HG02610 (cell line): ENCODE data around the gene TGFBR3L.
"Not testable (repeated sequence)": the region's sequence is repeated elsewhere in the genome, so short reads cannot be mapped to it uniquely, and the experiment has no call there.

Experiments used
- ATAC-seq: cut with Tn5 transposase; IDR thresholded peaks from one replicate; pipeline ENCODE4 v1.9.1; 2021; ENCODE audit warnings: mild to moderate bottlenecking, moderate library complexity; ENCODE audit not compliant: unreplicated experiment

The TGFBR3L gene

GRCh38 chr19:7879111-7879807 lies 35.4 kb upstream of the TGFBR3L start:
- ATAC-seq = no peak

- ATAC-seq = no peak
Measured at GRCh38 chr19:7879836-7880235, 34.8 kb upstream of the TGFBR3L start.

DNA sequence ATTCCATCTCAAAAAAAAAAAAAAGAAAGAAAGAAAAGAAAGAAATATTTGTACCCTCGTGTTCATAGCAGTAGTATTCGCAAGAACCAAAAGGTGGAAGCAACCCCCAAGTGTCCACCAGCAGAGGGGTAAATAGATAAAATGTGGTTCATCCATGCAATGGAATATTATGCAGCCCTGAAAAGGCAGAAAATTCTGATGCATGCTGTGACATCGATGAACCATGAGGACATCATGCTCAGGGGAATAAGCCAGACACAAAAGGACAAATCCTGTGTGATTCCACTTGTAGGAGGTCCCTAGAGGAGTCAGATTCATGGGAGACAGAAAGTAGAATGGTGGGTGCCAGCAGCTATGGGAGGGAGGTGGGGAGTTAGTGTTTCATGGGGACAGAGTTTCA lies 32.7 kb upstream of the TGFBR3L start:
- ATAC-seq = no peak

- no peak for ATAC-seq
Measured at GRCh38 chr19:7883105-7883504, 31.5 kb upstream of the TGFBR3L start.

- ATAC-seq = no peak
Measured at GRCh38 chr19:7883796-7884570, 30.6 kb upstream of the TGFBR3L start.

- no peak for ATAC-seq
Measured at GRCh38 chr19:7885818-7886217, 28.8 kb upstream of the TGFBR3L start.

GRCh38 chr19:7887408-7888144 lies 27.1 kb upstream of the TGFBR3L start:
- no peak for ATAC-seq

DNA sequence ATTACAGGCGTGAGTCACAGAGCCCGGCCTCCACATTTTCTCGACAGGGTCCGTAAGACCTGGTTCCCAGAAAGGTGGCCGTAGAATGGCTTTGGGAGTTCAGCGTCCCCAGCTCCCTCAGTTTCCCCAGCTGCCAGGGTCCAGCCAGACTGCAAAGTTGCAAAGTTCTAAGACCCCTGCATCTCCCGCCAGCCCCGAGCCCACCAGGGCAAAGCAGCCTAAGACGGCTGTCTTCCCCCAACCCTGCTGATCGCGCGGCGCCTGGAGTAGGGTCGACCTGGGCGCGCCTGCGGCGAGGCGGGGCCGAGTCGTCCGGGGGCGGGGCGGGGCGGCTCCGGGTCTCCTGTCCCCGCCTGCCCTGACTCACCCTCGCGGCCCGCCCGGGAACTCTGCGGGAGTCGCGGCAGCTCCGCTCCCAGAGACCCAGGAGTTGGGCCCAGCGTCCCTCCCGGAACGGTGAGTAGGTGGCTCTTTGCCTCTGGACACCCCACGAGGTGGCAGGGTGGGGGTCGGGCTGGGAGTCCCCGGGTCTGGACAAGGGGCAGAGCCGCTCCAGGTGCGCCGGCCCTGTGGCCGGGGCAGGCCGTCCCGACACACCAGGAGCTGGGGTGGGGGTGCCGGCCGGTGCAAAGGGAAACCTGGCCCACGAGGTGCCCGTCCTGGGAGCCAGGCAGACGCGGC lies 26.3 kb upstream of the TGFBR3L start, which contains the start of gene LRRC8E:
Gene LRRC8E (plus strand): TSS at position 366 of the 681 bp plus-strand sequence. CDS start 7,094 bp downstream, outside the sequence.
- ATAC-seq = no peak

- no peak for ATAC-seq
Measured at GRCh38 chr19:7888826-7889217, 25.8 kb upstream of the TGFBR3L start.

- not testable (repeated sequence) for ATAC-seq
Measured at GRCh38 chr19:7893362-7894101, 21.1 kb upstream of the TGFBR3L start.

DNA sequence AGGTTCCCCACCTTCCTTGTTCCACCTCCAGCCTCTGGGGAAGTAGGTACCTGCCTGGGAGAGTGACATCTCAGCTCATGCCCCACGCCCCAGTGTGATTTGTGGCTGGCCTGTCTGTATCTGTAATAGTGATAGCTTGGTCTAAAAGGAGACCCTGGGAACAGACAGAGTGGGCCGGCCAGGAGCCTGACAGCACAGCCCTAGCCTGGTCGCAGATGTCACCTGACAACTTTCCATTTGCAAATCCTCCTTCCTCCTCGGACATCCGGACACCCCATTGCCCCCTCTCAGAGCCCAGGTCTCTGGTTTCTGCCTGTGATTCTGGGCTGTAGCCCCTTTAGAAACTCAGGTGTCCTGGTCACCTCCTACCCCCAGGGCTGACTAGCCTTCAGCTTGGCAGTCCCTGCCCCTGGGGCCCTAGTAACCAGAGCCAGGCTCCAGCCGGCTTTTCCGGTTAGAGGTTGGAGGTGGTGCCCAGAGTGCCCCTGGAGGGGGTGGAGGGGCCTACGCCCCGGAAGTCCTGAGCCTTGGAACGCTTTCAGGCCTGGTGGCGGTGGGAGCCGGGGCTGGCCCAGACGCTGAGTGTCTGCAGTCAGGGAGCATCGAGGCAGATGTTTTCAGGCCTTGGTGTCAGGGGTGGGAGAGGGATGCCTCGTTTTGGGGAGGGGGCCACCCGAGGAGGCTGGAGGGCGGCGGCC lies 19.9 kb upstream of the TGFBR3L start:
- no peak for ATAC-seq

DNA sequence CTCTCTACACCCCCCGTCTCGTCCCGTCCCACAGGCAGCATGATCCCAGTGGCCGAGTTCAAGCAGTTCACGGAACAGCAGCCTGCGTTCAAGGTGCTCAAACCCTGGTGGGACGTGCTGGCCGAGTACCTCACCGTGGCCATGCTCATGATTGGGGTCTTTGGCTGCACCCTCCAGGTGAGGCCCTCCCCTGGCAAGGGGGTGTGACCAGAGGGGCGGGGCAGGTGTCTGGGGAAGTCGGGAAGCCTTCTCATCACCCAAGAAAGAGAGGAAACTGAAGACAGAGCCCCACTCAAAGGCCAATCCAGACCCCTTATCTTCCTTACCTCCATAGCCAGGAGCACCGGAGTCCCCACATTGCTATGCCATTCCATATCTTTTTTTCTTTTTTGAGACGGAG lies 19.1 kb upstream of the TGFBR3L start:
- ATAC-seq = no peak

GRCh38 chr19:7897292-7897691 lies 17.3 kb upstream of the TGFBR3L start:
- no peak for ATAC-seq

- ATAC-seq = no peak
Measured at GRCh38 chr19:7898967-7899366, 15.7 kb upstream of the TGFBR3L start.

GRCh38 chr19:7899751-7900378 lies 14.8 kb upstream of the TGFBR3L start:
- no peak for ATAC-seq

DNA sequence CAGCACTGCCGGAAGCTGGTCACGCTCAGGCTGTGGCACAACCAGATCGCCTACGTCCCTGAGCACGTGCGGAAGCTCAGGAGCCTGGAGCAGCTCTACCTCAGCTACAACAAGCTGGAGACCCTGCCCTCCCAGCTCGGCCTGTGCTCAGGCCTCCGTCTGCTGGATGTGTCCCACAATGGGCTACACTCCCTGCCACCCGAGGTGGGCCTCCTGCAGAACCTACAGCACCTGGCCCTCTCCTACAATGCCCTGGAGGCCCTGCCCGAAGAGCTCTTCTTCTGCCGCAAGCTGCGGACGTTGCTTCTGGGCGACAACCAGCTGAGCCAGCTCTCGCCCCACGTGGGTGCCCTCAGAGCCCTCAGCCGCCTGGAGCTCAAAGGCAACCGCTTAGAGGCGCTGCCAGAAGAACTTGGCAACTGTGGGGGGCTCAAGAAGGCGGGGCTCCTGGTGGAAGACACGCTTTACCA lies 14.2 kb upstream of the TGFBR3L start:
- ATAC-seq = no peak

- ATAC-seq = no peak
Measured at GRCh38 chr19:7900931-7901330, 13.7 kb upstream of the TGFBR3L start.

DNA sequence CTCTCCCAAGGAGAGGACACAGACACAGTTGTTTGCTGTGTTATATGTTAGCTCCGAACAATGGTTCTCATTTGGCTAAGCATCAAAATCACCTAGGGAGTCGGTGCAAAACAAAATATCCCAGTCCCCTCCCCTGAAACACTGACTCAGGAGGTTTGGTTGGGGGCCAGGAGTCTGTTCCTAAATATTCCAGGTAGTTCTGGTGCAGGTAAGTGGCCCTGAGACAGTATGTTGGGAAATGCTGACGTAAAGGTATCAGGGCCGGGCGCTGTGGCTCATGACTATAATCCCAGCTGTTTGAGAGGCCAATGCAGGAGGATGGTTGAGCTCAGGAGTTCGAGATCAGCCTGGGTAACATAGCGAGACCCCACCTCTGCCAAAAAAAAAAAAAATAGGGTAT lies 13.3 kb upstream of the TGFBR3L start:
- ATAC-seq = no peak

GRCh38 chr19:7902796-7903243 lies 11.8 kb upstream of the TGFBR3L start:
- no peak for ATAC-seq
